ENCODE data around the gene IL23R. TPM values are rescaled to one million over a fixed set of nuclear protein-coding genes. Genes with fewer than 3 reads are reported as not detected.

Gene IL23R
- total and polyA plus RNA-seq, 2 donors (not counting 3 experiments of a cell fraction or from before 2014, with no cell fraction given): not detected

DNA sequence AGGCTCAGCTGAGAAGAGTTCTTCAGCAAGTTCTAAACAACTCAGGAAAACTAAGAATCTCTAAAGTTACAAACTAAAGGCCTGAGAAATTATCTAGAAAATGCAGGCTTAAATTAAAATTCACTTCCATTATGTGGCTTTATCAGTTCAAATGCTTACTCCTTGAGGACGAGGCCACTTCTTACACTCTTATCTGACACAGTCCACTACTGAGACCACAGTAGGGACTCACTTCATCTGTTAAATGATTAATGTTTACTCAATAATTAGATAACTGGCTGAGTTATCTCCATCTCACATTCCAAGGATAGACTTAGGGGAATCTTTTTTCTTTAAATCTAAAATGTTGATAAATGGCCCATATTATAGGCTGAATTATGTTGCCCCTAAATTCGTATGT, 33.1 kb upstream of the IL23R start:
- H3K9ac ChIP-seq (replicated peaks; ENCODE audit: extremely low read depth, insufficient read depth, low read length): no peak overlapping the region
- peaks cover 6% of the 10 kb centered on the region for H3K4me1 ChIP-seq (ENCODE audit: control insufficient read depth, extremely low read depth, insufficient read depth, low read length)
- intact Hi-C loops (cut with micrococcal nuclease): no loop called here
- H3K4me3 ChIP-seq (replicated peaks in 1 of 3; ENCODE audit: insufficient read depth in 1 of 3, low read depth in 1 of 3, low read length in 3 of 3): no peak overlapping the region
- peaks cover 0 to 6% of the 10 kb centered on the region in 2 experiments for H3K27me3 ChIP-seq (ENCODE audit: control insufficient read depth in 2 of 2, insufficient read depth in 2 of 2, low read length in 2 of 2)
- DNase-seq (ENCODE audit: low read depth, low spot score) (no peak), FAIRE-seq (no peak)
- TF ChIP-seq POLR2AphosphoS5 (IDR thresholded peaks at IDR 0.05; ENCODE audit: insufficient read depth, low read depth, low read length): no peak
- TF ChIP-seq, protein P1, sequence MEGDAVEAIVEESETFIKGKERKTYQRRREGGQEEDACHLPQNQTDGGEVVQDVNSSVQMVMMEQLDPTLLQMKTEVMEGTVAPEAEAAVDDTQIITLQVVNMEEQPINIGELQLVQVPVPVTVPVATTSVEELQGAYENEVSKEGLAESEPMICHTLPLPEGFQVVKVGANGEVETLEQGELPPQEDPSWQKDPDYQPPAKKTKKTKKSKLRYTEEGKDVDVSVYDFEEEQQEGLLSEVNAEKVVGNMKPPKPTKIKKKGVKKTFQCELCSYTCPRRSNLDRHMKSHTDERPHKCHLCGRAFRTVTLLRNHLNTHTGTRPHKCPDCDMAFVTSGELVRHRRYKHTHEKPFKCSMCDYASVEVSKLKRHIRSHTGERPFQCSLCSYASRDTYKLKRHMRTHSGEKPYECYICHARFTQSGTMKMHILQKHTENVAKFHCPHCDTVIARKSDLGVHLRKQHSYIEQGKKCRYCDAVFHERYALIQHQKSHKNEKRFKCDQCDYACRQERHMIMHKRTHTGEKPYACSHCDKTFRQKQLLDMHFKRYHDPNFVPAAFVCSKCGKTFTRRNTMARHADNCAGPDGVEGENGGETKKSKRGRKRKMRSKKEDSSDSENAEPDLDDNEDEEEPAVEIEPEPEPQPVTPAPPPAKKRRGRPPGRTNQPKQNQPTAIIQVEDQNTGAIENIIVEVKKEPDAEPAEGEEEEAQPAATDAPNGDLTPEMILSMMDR (IDR thresholded peaks at IDR 0.05; ENCODE audit: extremely low read depth in 1 of 2, insufficient read depth in 1 of 2, low read depth in 1 of 2, low read length in 2 of 2): no peak
- TF ChIP-seq POLR2A (IDR thresholded peaks at IDR 0.05; ENCODE audit: low read depth, low read length): no peak
- TF ChIP-seq MYC (IDR thresholded peaks at IDR 0.05; ENCODE audit: low read depth, low read length): no peak
- TF ChIP-seq, protein P2, sequence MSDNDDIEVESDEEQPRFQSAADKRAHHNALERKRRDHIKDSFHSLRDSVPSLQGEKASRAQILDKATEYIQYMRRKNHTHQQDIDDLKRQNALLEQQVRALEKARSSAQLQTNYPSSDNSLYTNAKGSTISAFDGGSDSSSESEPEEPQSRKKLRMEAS (IDR thresholded peaks at IDR 0.05; ENCODE audit: insufficient read depth, insufficient read length): no peak
- TF ChIP-seq GATA2 (IDR thresholded peaks at IDR 0.05; ENCODE audit: insufficient read depth, insufficient read length, low read depth, low read length): no peak
- TF ChIP-seq JUN (IDR thresholded peaks at IDR 0.05; ENCODE audit: borderline replicate concordance, insufficient read depth, insufficient read length, low read depth): no peak
- no peak for TF ChIP-seq EZH2 (IDR thresholded peaks at IDR 0.05; ENCODE audit: borderline replicate concordance, low read depth, low read length, severe bottlenecking)
- no peak for TF ChIP-seq FOS (IDR thresholded peaks at IDR 0.05; ENCODE audit: borderline replicate concordance, insufficient read depth, low read length)
- H3K4me2 ChIP-seq (ENCODE audit: insufficient read depth, low read length): no peak overlapping the region
- POLR2A ChIA-PET: no interaction called here
- H3K27ac ChIP-seq (ENCODE audit: insufficient read depth, low read depth, low read length): no peak overlapping the region
- H3K36me3 ChIP-seq (ENCODE audit: control insufficient read depth in 2 of 2, extremely low read depth in 1 of 2, insufficient read depth in 2 of 2, low read length in 2 of 2): no peaks in the 10 kb centered on the region
- no peak overlapping the region for H2AFZ ChIP-seq (ENCODE audit: low read depth, low read length)
- dilution Hi-C loops (cut with MboI; ENCODE audit: extremely low pct_ligation_motif_present, low sequenced_read_pairs): no loop called here
- H3K9me1 ChIP-seq (replicated peaks; ENCODE audit: control insufficient read depth, extremely low read depth, insufficient read depth, low read length): no peaks in the 10 kb centered on the region
- no peaks in the 10 kb centered on the region for H3K9me3 ChIP-seq (replicated peaks; ENCODE audit: control insufficient read depth, insufficient read depth, low read length)
- CTCF ChIA-PET: no interaction called here
- no peaks in the 10 kb centered on the region for H3K79me2 ChIP-seq (ENCODE audit: control insufficient read depth, insufficient read depth, low read length)
- H4K20me1 ChIP-seq (replicated peaks; ENCODE audit: control insufficient read depth, extremely low read depth, insufficient read depth, low read length): no peaks in the 10 kb centered on the region
- no TSS peak for BruUV-seq (replicated peaks)
